ENCODE measurements around the gene HS3ST5. TPM values are rescaled to one million over a fixed set of nuclear protein-coding genes. Genes with fewer than 3 reads are reported as not detected.

Gene HS3ST5
- total RNA-seq, 1 experiment from 2014 or later = 8.7 TPM

GRCh38 chr6:114301596-114302219, 41.1 kb downstream of the HS3ST5 start:
- TF ChIP-seq ZNF396 (CRISPR knock-in tag; IDR thresholded peaks at IDR 0.05; ENCODE audit: borderline replicate concordance) = no peak
- TF ChIP-seq GABPB1 (CRISPR knock-in tag; IDR thresholded peaks at IDR 0.05) = peak; percentile 75
- ChIA-PET CTCF (interaction anchor here (1.4 kb wide), 1 partner anchor 21 kb away, joined by 4 read pairs; no protein-coding TSS in a partner anchor), POLR2A (interaction anchor here (0.6 kb wide), 1 partner anchor 1699 kb away, joined by 7 read pairs; no protein-coding TSS in a partner anchor)
- H3K4me3 Mint-ChIP-seq = no peak overlapping the region
- no peaks in the 10 kb centered on the region; the same call in 1 of the 2 replicates for H3K27me3 Mint-ChIP-seq (ENCODE audit: low read depth)
- peak overlapping the region; percentile 75; the same call in 1 of the 2 replicates for H3K27ac Mint-ChIP-seq
- DNase-seq (ENCODE audit: low spot score) = no peak
- peaks cover 48% of the 10 kb centered on the region for H3K9me3 Mint-ChIP-seq
- H3K4me1 Mint-ChIP-seq = peaks cover 25% of the 10 kb centered on the region
- peaks cover 43% of the 10 kb centered on the region for H3K36me3 Mint-ChIP-seq
- ATAC-seq = no peak

GRCh38 chr6:114297135-114297534, 45.7 kb downstream of the HS3ST5 start:
- no peak for DNase-seq (ENCODE audit: low spot score)
- TF ChIP-seq KAT7 (CRISPR knock-in tag; IDR thresholded peaks at IDR 0.05; ENCODE audit: borderline replicate concordance) (no peak), JUN (CRISPR knock-in tag; IDR thresholded peaks at IDR 0.05) (no peak), PRRX2 (CRISPR knock-in tag; IDR thresholded peaks at IDR 0.05) (no peak), SMAD3 (CRISPR knock-in tag; IDR thresholded peaks at IDR 0.05; ENCODE audit: borderline replicate concordance) (no peak), ZNF263 (CRISPR knock-in tag; IDR thresholded peaks at IDR 0.05; ENCODE audit: low read depth) (no peak), NR1H2 (CRISPR knock-in tag; IDR thresholded peaks at IDR 0.05) (no peak), SMAD4 (CRISPR knock-in tag; IDR thresholded peaks at IDR 0.05) (no peak), ZNF219 (CRISPR knock-in tag; IDR thresholded peaks at IDR 0.05; ENCODE audit: borderline replicate concordance) (no peak), E2F4 (CRISPR knock-in tag; IDR thresholded peaks at IDR 0.05; ENCODE audit: borderline replicate concordance, low read depth) (no peak), CTCF (IDR thresholded peaks at IDR 0.05) (no peak), CREM (CRISPR knock-in tag; IDR thresholded peaks at IDR 0.05) (no peak), ZNF423 (CRISPR knock-in tag; IDR thresholded peaks at IDR 0.05) (no peak), MAX (CRISPR knock-in tag; IDR thresholded peaks at IDR 0.05) (no peak), ZSCAN18 (CRISPR knock-in tag; IDR thresholded peaks at IDR 0.05) (no peak), PRDM15 (CRISPR knock-in tag; IDR thresholded peaks at IDR 0.05) (no peak), FOXJ3 (CRISPR knock-in tag; IDR thresholded peaks at IDR 0.05; ENCODE audit: borderline replicate concordance) (no peak)
- TF ChIP-seq, protein P1, sequence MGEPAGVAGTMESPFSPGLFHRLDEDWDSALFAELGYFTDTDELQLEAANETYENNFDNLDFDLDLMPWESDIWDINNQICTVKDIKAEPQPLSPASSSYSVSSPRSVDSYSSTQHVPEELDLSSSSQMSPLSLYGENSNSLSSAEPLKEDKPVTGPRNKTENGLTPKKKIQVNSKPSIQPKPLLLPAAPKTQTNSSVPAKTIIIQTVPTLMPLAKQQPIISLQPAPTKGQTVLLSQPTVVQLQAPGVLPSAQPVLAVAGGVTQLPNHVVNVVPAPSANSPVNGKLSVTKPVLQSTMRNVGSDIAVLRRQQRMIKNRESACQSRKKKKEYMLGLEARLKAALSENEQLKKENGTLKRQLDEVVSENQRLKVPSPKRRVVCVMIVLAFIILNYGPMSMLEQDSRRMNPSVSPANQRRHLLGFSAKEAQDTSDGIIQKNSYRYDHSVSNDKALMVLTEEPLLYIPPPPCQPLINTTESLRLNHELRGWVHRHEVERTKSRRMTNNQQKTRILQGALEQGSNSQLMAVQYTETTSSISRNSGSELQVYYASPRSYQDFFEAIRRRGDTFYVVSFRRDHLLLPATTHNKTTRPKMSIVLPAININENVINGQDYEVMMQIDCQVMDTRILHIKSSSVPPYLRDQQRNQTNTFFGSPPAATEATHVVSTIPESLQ (CRISPR knock-in tag; IDR thresholded peaks at IDR 0.05) = no peak
- TF ChIP-seq, protein P2, sequence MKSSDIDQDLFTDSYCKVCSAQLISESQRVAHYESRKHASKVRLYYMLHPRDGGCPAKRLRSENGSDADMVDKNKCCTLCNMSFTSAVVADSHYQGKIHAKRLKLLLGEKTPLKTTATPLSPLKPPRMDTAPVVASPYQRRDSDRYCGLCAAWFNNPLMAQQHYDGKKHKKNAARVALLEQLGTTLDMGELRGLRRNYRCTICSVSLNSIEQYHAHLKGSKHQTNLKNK (CRISPR knock-in tag; IDR thresholded peaks at IDR 0.05) = no peak
- TF ChIP-seq, protein P3, sequence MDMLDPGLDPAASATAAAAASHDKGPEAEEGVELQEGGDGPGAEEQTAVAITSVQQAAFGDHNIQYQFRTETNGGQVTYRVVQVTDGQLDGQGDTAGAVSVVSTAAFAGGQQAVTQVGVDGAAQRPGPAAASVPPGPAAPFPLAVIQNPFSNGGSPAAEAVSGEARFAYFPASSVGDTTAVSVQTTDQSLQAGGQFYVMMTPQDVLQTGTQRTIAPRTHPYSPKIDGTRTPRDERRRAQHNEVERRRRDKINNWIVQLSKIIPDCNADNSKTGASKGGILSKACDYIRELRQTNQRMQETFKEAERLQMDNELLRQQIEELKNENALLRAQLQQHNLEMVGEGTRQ (CRISPR knock-in tag; IDR thresholded peaks at IDR 0.05) = no peak
- TF ChIP-seq, protein P4, sequence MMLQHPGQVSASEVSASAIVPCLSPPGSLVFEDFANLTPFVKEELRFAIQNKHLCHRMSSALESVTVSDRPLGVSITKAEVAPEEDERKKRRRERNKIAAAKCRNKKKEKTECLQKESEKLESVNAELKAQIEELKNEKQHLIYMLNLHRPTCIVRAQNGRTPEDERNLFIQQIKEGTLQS (CRISPR knock-in tag; conservative IDR thresholded peaks at IDR 0.05) = no peak
- Mint-ChIP-seq H3K9me3 (peaks cover 46% of the 10 kb centered on the region), H3K36me3 (peaks cover 42% of the 10 kb centered on the region), H3K4me3 (no peak overlapping the region), H3K27me3 (ENCODE audit: low read depth) (no peaks in the 10 kb centered on the region; the same call in 1 of the 2 replicates), H3K4me1 (peaks cover 22% of the 10 kb centered on the region), H3K27ac (no peak overlapping the region)
- POLR2A ChIA-PET = no interaction called here
- CTCF ChIA-PET = interaction anchor here (0.6 to 1.5 kb wide), 2 partner anchors 13 to 189 kb away, joined by 3 to 4 read pairs; no protein-coding TSS in a partner anchor
- ATAC-seq = peak; percentile 34; the same call in 1 of the 2 replicates

Data from WTC11 (cell line).